ENCODE results near the gene FAM53C.
"Not testable (repeated sequence)": the region's sequence is repeated elsewhere in the genome, so short reads cannot be mapped to it uniquely, and the experiment has no call there.

Gene FAM53C

DNA sequence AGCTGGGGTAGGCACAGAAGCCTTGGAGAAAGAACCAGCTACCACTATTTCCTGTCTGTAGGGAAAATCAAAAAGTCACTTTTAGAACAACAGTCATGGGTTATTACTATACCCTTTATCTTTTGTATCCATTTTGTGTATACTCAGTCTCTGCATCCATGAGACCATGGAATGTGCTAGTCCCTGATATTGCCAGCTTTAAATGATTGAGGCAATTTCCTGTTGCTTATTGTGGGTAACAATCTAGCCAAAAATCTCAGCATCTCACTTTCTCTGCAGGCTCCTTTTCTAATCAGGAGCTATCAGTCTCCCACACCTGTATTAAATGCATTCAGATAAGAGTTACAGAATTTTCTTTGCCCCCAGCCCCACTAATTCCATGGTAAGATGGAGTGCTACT is 13.5 kb downstream of the FAM53C start:
- DNase-seq, result no peak

DNA sequence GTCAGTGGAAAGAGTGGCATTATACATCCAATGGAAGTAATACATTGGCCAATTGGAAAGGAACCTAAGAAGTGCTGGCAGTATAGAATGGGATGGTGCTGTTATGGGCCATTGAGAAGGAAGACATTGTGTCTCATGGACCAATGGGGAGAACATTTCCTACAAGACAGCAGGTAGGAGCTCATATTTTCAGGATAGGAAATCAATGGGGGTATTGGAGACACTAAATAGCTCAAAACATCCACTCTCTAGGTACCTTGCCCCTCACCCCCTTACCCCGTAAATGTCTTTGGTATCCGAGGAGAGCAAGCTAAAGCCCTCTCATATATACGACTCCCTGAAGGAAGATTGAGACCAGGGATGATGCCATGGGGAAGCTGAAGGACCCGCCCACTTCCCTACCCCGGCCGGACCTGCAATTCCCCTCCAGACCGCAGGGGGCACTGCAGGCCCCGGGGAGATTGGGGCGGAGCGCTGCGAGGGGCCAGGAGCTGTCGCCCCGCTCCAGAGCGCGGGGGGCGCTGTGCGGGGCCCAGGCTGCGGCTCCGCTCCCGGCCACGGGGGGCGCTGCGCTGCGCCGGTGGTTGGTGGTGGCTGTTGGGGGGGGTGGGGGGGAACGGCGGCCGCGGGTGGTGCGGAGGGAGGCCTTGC is 14.1 kb downstream of the FAM53C start, which contains the start of gene KDM3B:
Gene KDM3B, plus strand, starts transcription at position 615 of the 651 bp plus-strand sequence. CDS start 111 bp downstream, outside the sequence.
- peak; percentile 58 for DNase-seq

DNA sequence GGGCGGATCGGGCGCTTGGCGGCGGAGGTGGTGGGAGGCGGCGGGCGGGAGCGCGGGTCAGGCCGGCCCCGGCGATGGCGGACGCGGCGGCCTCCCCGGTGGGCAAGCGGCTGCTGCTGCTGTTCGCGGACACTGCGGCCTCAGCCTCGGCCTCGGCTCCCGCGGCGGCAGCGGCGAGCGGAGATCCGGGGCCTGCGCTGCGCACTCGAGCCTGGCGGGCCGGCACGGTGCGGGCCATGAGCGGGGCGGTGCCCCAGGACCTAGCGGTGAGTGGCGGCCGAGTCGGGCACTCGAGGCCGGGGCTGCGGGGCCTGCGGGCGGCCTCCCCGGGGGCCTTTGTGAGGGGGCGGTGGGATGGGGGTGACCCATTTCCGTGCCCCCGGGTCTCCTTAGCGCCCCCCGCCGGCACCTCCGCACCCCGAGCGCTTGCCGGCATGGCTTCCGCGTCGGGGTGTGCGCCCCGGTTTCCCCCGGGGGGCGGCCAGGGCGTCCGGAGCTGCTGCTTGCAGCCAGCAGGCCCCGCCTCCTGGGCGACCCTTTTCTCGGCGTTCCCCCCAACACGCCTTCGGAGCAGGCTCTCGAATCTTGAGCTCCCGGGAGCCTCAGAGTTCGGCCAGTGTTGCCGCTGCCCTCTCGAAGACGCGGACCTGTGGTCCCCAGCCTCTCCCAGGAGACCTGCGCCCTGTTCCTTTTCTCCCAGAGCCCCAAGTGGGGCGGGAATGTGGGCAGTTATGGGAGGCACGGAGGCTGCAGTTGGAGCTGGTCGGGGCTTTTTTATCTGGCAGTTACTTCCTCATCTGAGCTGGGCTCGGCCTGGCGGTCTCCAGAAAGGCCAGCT is 14.9 kb downstream of the FAM53C start:
- peak; percentile 49 for DNase-seq

DNA sequence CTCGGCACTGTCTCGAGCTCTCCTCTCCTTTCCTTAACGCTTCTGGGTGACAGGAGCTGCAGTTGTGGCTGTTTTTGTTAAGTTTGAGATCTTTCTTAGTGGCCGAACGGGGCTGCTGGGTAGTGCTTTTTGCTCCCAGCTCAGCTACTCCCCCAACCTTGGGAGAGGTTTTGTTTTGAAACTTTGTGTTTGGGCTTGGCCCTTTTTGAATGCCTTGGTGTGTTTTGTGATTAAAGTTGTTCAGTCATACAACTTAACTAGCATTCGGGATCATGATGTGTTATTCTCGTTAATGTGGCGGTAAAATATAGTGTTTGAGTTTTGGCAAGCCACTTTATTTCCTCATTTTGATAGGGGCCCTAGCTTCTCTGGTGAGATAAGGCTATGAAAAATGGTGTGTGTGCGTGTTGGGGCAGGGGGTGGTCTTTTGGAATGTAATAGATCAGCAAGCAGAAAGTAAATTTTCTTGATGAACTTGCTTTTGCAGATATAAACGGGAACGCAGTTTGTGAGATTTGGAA is 15.6 kb downstream of the FAM53C start:
- no peak for DNase-seq

DNA sequence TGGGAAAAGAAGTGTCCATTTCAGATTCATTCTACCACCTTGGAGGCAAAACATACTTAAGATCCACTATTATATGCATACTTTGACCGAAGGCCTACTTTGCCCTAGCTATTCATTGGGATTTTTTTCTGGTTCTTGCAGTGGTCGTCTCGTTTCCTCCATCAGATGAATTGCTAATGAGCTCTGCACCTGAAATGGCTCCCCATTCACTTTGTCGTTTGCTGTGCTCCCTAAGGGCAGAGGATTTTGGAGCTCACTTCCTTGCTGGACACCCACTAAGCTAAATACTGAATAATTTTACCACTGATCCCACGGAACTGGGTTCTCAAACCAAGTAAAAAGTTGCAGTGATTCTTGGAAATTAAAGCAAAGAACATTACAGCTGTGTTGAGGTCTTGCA is 16.3 kb downstream of the FAM53C start:
- no peak for DNase-seq

DNA sequence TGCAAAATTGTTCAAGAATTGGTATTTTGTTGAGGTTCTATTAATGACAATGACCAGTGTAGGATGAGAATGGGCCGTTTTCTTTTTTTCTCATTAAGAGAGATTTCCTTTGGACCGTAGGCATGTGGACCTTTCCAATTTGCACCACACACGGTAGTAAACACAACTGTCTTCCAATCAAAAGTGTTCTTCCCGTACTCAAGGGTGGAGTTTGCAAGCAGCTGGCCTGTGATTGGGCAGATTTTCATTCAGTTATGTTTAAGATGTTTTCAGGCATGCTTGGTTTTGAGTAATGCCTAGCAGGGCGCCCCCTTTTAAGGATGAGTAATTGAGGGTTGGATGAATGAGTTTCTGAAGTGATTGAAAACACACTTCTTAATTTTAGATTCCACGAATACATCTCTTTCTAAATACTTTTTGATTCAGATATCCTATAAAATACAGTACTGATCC is 16.9 kb downstream of the FAM53C start:
- peak; percentile 22 for DNase-seq

DNA sequence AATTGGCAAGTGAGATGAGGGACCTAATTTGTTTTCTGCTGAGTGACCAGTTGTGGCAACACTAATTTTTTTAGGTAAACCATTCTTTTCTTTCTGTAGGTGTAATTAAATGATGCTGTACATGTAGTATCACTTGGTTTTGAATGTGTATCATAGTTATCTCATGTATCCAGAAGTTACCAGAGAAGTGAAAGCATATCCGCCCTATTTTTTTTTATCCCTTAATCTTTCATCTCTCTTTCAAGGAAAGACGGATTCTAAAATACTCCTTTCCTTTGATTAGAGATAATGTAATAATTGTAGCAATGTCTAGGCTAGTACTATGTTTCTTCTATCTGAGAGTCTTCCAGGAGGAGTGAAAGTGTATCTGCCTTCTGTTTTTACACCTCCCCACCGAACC is 21.6 kb downstream of the FAM53C start:
- DNase-seq, result no peak

DNA sequence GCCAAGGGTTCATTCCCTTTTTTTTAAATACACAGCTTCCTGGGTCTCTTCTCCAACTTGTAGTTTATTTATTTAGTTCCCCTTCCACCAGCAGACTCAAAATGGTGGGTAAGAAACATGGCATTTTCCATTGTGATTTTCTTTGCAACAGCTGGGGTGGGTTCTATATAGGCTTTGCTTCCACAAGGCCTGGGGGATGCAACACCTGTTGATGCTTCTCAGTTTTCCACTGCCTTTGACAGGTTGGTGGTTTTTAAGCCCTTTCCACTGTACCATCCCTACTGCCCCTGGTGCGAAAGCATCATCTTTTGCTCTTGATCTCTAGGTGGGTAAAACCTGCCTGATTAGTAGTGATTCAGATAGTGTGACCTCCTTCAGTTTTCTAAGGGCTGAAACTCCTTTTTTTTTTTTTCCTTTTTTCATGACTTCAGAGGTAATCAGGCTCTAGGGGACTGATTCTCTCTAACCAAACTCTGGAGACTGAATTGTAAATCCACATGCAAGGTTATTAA is 22.9 kb downstream of the FAM53C start:
- no peak for DNase-seq

DNA sequence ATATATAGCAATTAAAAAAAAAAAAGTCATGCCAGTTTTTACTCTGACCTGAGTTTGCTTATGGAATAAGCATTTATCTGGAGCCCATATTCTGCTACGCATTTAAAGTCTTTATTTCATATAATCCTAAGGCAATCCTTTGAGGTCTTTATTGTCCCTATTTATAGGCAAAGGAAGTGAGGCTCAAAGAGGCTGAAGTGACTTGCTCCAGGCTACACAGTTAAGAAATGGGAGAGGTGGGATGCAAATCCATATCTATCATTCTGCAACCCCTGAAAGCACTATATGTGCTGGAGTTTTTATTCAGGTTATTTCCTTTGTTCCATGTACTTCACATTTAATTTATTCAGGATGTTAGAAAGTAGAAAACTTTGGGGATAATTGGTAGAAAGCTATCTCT is 26.5 kb downstream of the FAM53C start:
- no peak for DNase-seq

DNA sequence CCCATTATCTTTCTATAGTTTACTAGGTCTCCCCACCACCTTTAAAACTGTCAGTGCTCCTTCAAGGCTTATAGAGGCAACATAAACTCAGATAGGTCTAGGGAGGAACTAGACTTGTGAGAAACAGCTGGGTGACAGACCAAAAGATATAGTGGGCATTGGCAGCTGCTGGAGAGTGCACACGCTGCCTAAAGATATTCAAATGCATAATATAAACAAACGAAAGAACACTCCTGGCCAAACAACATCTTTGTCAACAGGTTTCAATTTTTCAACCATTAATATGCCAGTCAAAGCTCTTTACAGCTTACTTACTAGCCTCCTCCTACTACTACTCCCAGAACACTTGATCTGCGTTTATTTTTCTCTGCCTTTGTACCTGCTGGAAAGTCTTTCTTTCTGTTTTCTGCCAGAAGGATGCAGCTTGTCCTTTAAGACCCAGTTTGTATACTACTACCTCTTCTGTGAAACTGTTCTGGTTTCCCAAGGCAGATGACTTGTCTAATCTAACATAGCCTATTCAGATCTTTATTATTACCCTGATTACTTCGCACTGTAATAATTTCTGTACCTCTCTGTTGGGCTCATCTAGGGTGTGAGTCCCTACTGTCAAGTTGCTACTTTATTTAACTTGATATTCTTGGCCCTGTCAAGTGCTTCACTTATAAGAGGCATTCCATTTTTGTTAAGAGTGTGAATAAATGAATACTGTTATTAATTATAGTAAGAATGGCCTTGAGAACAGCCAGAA is 28.7 kb downstream of the FAM53C start:
- peak; percentile 5 for DNase-seq

DNA sequence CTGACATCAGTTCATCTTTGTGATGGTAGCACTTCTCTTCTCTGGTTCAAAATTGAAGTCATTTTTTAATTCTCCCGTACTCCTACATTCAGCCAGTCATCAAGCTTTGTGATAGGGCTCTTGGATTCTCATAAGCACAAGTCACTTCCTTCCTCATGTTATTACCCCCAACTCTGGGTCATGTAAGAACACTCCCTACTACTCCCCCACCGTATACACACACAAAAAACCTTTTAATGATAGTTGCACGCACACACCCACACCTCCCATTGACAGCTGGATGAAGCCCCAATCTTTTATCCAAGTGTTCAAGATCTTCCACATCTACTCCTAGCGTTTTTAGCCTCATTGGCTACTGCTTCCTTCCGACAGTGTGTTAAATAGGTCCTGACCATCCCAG is 31.2 kb downstream of the FAM53C start:
- no peak for DNase-seq

DNA sequence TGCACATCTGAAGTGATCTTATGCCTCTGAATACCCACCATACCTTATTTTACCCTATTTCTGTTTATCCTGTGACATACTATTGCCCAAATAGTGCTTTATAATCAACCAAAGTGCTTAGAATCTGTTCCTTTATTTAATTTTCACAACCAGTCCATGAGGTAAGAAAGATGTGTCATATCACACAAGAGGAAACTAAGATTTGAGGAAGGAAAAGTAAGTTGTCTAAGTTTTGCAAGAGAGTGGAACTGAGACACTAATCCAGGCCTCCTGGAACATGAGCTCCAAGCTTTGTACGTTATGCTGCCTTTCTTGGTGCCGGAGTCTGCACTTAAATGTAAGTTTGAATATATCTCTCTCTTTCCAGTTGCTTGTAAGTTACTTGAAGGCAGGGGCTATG is 31.6 kb downstream of the FAM53C start:
- DNase-seq, result no peak

DNA sequence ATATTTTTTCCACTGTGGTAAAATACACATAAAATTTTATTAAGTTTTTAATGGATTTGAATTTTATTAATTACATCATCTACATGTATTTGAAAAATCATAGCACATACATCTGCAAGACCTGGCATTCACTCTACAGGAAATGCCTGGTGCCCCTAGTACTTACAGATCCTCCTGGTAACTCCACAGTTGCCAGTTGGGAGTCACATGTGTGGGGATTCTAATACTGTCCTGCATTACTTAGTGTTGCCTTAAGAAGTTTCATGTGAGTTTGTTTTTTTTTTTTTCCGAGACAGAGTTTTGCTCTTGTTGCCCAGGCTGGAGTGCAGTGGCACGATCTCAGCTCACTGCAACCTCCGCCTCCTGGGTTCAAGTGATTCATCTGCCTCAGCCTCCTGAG is 32.5 kb downstream of the FAM53C start:
- no peak for DNase-seq

DNA sequence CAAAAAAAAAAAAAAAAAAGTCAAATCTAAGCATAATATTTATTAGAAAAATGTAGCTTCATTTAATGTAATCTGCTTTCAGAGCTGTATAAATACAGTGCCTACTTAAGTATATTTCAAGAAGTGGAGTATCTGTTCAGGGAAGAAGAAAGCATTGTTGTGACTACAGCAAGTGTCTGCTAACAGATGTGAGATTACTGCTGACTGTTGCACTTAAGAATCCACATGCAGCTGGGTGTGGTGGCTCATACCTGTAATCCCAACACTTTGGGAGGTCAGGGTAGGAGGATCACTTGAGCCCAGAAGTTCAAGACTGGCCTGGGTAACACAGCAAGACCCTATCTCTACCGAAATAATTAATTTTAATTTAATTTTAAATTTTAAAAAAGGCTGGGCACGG is 33.4 kb downstream of the FAM53C start:
- no peak for DNase-seq

DNA sequence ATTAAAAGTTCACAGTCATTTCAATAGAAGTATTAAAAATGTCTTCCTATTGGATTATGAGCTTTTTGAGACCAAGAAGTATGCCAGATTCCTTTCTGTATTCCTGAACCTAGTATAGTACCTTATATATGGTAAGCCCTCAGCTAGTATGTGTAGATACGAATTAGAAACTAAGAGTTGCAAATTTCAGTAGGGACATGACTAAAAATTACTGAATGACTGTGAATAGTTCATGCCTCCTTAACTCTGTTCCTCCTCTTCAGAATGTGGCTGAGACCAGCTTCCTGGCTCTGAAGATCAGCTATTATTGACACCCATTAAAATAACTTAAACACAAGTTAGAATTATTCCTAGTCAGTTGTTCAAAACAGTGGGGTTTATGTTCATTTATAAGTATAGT is 34.2 kb downstream of the FAM53C start:
- DNase-seq, result no peak

DNA sequence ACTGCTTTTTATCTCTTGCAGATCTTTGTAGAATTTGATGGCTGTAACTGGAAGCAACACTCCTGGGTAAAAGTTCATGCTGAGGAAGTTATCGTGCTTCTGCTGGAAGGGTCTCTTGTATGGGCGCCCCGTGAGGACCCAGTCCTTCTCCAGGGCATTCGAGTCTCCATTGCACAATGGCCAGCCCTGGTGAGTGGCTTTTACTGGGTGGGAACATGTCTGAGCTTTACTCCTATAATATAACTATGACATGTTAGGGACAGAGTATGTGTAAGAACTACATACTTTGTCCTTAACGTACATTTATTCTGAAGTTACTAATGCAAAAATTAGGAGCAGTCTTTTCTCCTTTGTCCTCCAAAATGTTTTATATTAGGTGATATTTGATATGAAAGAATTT is 34.6 kb downstream of the FAM53C start:
- no peak for DNase-seq

DNA sequence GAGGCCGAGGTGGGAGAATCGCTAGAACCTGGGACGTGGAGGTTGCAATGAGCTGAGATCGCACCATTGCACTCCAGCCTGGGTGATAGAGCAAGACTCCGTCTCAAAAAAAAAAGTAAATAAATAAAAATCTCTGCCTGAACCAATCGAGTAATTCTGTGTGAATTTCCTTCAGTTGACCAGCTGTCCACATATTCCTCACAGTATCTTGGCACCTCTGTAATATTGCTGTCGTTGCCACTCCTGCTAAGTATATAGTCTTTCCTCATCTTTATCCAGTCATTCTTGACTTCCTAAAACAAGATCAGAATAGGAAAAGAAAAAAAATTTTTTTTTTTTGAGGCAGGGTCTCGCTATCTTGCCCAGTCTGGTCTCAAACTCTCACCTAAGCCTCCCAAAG is 44.3 kb downstream of the FAM53C start:
- no peak for DNase-seq

DNA sequence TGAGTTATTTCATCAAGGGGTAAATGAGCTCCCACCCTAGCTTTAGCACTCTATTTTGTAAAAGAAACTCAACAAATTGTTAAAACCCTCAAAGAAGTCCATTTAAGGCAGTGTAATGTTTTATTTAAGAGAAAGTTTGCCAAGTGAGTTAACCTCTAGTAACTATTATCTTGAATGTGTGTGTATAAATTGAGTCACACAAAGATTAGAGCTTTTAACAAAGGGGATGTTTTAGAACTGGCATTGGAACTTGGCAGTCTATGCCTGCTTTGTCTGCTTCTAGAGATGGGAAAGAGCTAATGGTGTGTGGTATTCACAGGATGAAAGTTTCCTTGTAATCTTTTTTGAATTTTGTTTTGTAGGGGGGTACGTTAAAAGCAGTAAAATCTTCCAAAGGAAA is 47.6 kb downstream of the FAM53C start:
- DNase-seq, result no peak

DNA sequence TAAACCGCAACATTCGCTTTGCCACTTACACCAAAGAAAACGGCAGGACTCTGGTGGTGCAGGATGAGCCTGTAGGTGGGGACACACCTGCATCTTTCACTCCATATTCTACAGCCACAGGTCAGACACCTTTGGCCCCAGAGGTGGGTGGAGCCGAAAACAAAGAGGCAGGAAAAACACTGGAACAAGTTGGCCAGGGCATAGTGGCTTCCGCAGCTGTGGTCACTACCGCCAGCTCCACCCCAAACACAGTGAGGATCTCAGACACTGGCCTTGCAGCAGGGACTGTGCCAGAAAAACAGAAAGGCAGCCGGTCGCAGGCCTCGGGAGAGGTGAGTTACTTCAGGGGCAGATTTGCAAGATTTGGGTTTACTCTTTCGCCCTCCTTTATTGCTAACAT is 48.2 kb downstream of the FAM53C start:
- no peak for DNase-seq

DNA sequence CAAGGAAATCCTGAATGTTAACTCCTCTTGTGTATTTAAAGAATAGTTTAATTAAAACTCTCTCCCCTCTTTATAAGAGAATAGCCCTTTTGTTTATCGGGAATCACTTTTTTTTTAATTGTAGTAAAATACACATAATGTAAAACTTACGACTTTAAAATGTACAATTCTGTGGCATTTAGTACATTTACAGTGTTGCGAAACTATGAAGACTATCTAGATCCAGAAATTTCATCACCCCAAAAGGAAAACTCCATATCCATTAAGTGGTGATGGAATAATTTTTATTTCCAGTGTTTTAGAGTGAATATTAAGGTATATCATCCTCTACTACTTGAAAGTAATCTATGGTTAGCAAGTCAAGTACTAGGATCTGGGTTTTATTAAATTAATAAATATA is 51.3 kb downstream of the FAM53C start:
- DNase-seq, result no peak

DNA sequence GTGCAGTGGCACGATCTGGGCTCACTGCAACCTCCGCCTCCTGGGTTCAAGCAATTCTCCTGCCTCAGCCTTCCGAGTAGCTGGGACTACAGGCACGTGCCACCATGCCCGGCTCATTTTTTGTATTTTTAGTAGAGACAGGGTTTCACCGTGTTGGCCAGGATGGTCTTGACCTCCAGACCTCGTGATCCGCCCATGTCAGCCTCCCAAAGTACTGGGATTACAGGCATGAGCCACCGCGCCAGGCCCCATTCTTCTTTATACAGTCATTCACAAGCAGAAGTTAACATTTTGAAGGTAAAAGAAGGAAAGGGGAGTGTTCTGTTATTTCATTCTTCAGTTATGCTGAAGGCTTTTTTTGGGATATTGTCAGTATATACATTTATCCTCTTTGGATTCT is 51.8 kb downstream of the FAM53C start:
- DNase-seq, result not testable (repeated sequence)

DNA sequence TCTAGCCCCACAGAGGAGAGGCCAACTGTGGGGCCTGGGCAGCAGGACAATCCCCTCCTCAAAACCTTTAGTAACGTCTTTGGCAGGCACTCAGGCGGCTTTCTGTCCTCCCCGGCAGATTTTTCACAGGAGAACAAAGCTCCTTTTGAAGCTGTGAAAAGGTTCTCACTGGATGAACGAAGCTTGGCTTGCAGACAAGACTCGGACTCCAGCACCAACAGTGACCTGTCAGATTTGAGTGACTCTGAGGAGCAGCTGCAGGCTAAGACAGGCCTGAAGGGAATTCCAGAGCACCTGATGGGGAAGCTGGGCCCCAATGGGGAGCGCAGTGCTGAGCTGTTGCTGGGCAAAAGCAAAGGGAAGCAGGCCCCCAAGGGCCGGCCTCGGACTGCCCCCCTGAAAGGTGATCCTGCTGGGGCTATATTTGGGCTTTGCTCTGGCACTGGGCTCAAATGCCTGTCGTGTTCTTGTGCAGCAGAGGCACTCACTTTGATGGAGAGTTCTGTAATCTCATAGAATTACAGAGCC is 53.9 kb downstream of the FAM53C start:
- DNase-seq, result no peak

Measured in NCI-H526 treated with DMSO at 0.1 percent for 48 hours (cell line).